ENCODE results near the gene ZNF212.

DNA sequence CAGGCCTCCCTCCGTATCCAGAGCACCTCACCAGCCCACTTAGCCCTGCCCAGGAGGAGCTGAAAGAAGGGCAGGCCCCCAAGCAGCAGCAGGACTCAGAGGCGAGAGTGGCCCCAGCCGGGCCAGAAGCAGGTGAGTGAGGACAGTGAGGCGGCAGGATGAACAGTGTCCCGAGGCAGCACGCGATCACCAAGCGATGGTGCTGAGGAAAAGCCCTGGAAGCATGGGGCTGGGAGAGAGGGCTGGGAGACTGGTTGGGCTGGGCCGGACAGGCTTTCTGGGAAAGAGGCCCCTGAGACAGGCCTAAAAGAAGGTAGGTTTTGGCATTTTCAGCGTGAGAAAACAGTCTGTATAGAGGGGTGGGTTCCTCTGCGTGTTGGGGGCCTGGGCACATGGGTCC lies 38.9 kb downstream of the ZNF212 start:
- TF ChIP-seq, protein P1, sequence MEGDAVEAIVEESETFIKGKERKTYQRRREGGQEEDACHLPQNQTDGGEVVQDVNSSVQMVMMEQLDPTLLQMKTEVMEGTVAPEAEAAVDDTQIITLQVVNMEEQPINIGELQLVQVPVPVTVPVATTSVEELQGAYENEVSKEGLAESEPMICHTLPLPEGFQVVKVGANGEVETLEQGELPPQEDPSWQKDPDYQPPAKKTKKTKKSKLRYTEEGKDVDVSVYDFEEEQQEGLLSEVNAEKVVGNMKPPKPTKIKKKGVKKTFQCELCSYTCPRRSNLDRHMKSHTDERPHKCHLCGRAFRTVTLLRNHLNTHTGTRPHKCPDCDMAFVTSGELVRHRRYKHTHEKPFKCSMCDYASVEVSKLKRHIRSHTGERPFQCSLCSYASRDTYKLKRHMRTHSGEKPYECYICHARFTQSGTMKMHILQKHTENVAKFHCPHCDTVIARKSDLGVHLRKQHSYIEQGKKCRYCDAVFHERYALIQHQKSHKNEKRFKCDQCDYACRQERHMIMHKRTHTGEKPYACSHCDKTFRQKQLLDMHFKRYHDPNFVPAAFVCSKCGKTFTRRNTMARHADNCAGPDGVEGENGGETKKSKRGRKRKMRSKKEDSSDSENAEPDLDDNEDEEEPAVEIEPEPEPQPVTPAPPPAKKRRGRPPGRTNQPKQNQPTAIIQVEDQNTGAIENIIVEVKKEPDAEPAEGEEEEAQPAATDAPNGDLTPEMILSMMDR (IDR thresholded peaks at IDR 0.05), result no peak
- no peak for TF ChIP-seq POLR2A (IDR thresholded peaks at IDR 0.05)
